HG03159 (cell line): ENCODE results near the gene COL6A3.

Experiments used
- ATAC-seq: cut with Tn5 transposase; IDR thresholded peaks from one replicate; pipeline ENCODE4 v1.9.1; 2021; ENCODE audit warnings: mild to moderate bottlenecking, moderate library complexity; ENCODE audit not compliant: unreplicated experiment

The COL6A3 gene

DNA sequence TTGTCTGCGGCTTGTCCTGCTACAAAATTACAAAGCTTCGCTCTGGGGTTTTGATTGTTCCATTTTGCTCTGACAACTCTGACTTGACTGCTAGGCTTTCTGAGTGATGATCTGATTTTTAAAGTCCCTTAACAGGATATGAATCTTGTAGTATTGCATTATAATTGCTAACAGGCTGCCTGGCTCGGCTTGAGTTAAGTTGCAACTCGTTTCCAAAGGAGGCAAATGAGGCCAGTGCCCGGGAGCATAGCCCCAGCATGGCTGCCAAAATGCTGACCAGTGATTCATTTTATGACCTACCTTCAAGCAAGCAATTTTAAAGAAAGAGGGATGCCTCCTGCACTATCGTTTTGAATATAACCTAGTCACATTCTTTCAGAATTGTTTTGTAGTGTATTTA lies 135.4 kb downstream of the COL6A3 start:
- ATAC-seq, result no peak

DNA sequence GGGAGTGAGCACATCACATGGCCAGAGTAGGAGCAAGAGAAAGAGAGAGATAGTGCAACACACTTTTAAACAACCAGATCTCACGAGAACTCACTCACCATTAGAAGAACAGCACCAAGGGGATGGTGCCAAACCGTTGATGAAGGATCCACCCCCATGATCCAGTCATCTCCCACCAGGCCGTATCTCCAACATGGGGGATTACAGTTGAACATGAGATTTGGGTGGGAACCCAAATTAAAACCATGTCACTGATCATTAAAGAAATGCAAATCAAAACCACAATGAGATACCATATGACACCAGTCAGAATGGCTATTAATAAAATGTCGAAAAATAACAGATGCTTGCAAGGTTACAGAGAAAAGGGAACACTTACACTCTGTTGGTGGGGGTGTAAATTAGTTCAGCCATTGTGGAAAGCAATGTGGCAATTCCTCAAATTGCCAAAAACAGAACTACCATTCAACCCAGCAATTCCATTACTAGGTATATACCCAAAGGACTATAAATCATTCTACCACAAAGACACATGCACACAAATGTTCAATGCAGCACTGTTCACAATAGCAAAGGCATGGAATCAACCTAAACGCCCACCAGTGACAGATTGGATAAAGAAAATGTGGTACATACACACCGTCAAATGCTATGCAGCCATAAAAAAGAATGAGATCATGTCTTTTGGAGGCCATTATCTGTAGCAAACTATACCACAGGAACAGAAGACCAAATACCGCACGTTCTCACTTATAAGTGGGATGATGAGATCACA lies 137.1 kb downstream of the COL6A3 start:
- ATAC-seq, result no peak
